Lung (tissue), 12 donors: Measurements from ENCODE around the gene LENG1. TPM values are rescaled to one million over a fixed set of nuclear protein-coding genes. Genes with fewer than 3 reads are reported as not detected.

Experiments used
- ATAC-seq: fragments of 200-7000 bp; cut with Tn5 transposase; one replicate; pipeline ENCODE4 v1.9.1; 2020; ENCODE audit warnings: moderate number of reproducible peaks; ENCODE audit not compliant: insufficient read depth, low FRiP score
- DNase-seq, 3 donors: peaks; one replicate each; pipeline ENCODE4 v3.0.0-alpha.2; 2013 to 2017
- H3K27ac ChIP-seq, 2 donors: one replicate each; pipeline ENCODE4 v1.5.1; 2013; ENCODE audit warnings: mild to moderate bottlenecking in 2 of 2, moderate library complexity in 2 of 2, control low read depth in 1 of 2, inconsistent platforms in 1 of 2, low read depth in 1 of 2, low read length in 1 of 2
- H3K27me3 ChIP-seq, 3 donors: one replicate each; pipeline ENCODE4 v1.5.1; 2013; ENCODE audit warnings: low read length in 2 of 3; ENCODE audit not compliant: control insufficient read depth in 3 of 3, insufficient read depth in 3 of 3
- H3K36me3 ChIP-seq, 4 donors: one replicate each; pipeline ENCODE4 v1.5.1; 2013; ENCODE audit warnings: low read length in 4 of 4, mild to moderate bottlenecking in 1 of 4, moderate library complexity in 1 of 4; ENCODE audit not compliant: control insufficient read depth in 4 of 4, insufficient read depth in 4 of 4
- H3K4me1 ChIP-seq, 5 donors: one replicate each; pipeline ENCODE4 v1.5.1; 2013; ENCODE audit warnings: low read length in 5 of 5, mild to moderate bottlenecking in 2 of 5, moderate library complexity in 1 of 5; ENCODE audit not compliant: control insufficient read depth in 5 of 5, insufficient read depth in 5 of 5
- H3K4me3 ChIP-seq: one replicate; pipeline ENCODE4 v1.5.1; 2013; ENCODE audit warnings: mild to moderate bottlenecking, control low read depth, moderate library complexity
- H3K9ac ChIP-seq, 2 donors: one replicate each; pipeline ENCODE4 v1.5.1; 2013; ENCODE audit warnings: low read length in 2 of 2, control low read depth in 1 of 2; ENCODE audit not compliant: insufficient read depth in 1 of 2
- H3K9me3 ChIP-seq, 4 donors: one replicate each; pipeline ENCODE4 v1.5.1; 2013; ENCODE audit warnings: low read length in 3 of 4, mild to moderate bottlenecking in 1 of 4, moderate library complexity in 1 of 4; ENCODE audit not compliant: control insufficient read depth in 4 of 4, insufficient read depth in 3 of 4
- WGBS, 2 donors: extraction: QIAGEN DNeasy Blood & Tissue Kit; methylation state at CpG; one replicate each; pipeline ENCODE4 v1.1.7; 2013; 5-methylcytosine and 5-hydroxymethylcytosine counted together
- polyA plus RNA-seq, 2 donors: library from polyadenylated mRNA; stranded (reverse); fragments of 200-250 nt; gene quantifications; one replicate each; pipeline ENCODE4 v1.2.1, GENCODE V29; 2013
- total RNA-seq, 2 donors: library from RNA; depleted of rRNA in 1 of 2; stranded (reverse); fragments of >200 nt in 1 of 2; gene quantifications; one replicate each; pipeline ENCODE4 v1.2.1, GENCODE V29; 2014 to 2021
- TF ChIP-seq, protein P1 (sequence below): IDR thresholded peaks from 2 replicates; pipeline ENCODE4 v1.5.1; 2012; ENCODE audit warnings: mild to moderate bottlenecking; ENCODE audit errors: control extremely low read depth, extremely low read depth
- donor health status: control.
- donor health status: control.
- donor health status: Bipolar disorder and iron deficiency.
- donor health status: healthy.
- donor health status: DM: yes; HTN: yes; CAD: no.

LENG1 gene
- total and polyA plus RNA-seq, 4 donors: 3.8 to 17.1 (median 8.2) TPM

GRCh38 chr19:54168174-54168917 lies 8.8 kb upstream of the LENG1 start:
- WGBS, 2 donors: 28 to 30% methylated on average over 24 to 25 of the region's 25 CpGs
- Histone ChIP-seq H3K36me3 (no peaks in the 10 kb centered on the region), H3K9me3 (no peaks in the 10 kb centered on the region), H3K9ac (no peak overlapping the region), H3K4me3 (no peak overlapping the region), H3K4me1 (peaks cover 0 to 5% (median 0%) of the 10 kb centered on the region in 5 donors), H3K27ac (no peak overlapping the region), H3K27me3 (peaks cover 0 to 2% (median 0%) of the 10 kb centered on the region in 3 donors)
- ATAC-seq (peak; percentile 83), DNase-seq (peak; percentile 89 to 92 (median 91))
- TF ChIP-seq, protein P1, sequence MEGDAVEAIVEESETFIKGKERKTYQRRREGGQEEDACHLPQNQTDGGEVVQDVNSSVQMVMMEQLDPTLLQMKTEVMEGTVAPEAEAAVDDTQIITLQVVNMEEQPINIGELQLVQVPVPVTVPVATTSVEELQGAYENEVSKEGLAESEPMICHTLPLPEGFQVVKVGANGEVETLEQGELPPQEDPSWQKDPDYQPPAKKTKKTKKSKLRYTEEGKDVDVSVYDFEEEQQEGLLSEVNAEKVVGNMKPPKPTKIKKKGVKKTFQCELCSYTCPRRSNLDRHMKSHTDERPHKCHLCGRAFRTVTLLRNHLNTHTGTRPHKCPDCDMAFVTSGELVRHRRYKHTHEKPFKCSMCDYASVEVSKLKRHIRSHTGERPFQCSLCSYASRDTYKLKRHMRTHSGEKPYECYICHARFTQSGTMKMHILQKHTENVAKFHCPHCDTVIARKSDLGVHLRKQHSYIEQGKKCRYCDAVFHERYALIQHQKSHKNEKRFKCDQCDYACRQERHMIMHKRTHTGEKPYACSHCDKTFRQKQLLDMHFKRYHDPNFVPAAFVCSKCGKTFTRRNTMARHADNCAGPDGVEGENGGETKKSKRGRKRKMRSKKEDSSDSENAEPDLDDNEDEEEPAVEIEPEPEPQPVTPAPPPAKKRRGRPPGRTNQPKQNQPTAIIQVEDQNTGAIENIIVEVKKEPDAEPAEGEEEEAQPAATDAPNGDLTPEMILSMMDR: peak; percentile 88

- no peaks in the 10 kb centered on the region for H3K36me3 ChIP-seq
- TF ChIP-seq, protein P1: no peak
- DNase-seq (no peak), ATAC-seq (no peak)
- no peak overlapping the region for H3K9ac ChIP-seq
- H3K27me3 ChIP-seq: peaks cover 0 to 2% (median 0%) of the 10 kb centered on the region in 3 donors
- H3K27ac ChIP-seq: no peak overlapping the region
- H3K9me3 ChIP-seq: no peaks in the 10 kb centered on the region
- WGBS, 2 donors: 91 to 94% methylated on average over 25 of the region's 25 CpGs
- no peak overlapping the region for H3K4me3 ChIP-seq
- H3K4me1 ChIP-seq: peaks cover 0 to 14% (median 5%) of the 10 kb centered on the region in 5 donors
Observed at GRCh38 chr19:54165222-54165621, 5.7 kb upstream of the LENG1 start.

DNA sequence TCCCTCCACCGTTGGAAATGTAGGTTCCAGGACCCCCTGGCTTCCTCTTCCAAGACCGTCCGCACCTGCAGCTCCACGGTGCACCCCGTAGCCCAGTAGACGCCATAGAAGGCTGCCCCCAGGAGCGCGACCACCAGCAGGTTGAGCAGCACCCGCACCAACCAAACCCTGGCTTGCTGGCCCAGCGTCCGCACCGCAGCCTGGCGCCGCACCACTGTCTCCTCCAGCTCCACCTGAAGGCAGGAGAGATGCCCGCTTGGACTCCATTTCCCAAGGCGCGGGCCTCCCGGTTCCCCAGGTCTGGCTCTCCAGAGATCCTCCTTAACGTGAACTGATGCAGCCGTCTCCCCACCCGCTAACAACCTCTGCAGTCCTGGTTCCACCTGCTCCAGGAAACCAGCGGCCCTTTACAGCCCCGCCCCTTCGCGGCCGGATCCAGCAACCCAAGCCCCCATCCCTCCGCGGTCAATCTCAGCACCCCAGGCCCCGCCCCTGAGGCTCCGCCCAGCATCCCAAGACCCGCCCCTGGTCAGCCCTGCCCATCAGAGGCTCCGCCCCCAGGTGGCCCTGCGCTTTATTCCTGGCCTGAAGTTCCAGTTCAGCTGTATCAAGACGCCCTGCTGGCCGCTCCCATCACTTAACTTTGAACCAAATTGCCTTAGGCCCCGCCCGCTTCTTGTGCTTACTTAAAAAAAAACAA lies 5.0 kb upstream of the LENG1 start:
- peaks cover 0 to 15% (median 5%) of the 10 kb centered on the region in 5 donors for H3K4me1 ChIP-seq
- ATAC-seq (peak; percentile 14), DNase-seq (peak in 2 of 3 donors; percentile 31 to 60)
- WGBS, 2 donors: 7 to 12% methylated on average over 37 of the region's 37 CpGs
- no peaks in the 10 kb centered on the region for H3K9me3 ChIP-seq
- H3K4me3 ChIP-seq: no peak overlapping the region
- no peak overlapping the region for H3K27ac ChIP-seq
- TF ChIP-seq, protein P1: no peak
- H3K27me3 ChIP-seq: peaks cover 0 to 2% (median 0%) of the 10 kb centered on the region in 3 donors
- H3K9ac ChIP-seq: no peak overlapping the region
- no peaks in the 10 kb centered on the region for H3K36me3 ChIP-seq
